ENCODE data around the gene SIRT7. TPM values are rescaled to one million over a fixed set of nuclear protein-coding genes. Genes with fewer than 3 reads are reported as not detected.

SIRT7 gene
- total RNA-seq, result 11.3 and 23.8 TPM in 2 replicates

DNA sequence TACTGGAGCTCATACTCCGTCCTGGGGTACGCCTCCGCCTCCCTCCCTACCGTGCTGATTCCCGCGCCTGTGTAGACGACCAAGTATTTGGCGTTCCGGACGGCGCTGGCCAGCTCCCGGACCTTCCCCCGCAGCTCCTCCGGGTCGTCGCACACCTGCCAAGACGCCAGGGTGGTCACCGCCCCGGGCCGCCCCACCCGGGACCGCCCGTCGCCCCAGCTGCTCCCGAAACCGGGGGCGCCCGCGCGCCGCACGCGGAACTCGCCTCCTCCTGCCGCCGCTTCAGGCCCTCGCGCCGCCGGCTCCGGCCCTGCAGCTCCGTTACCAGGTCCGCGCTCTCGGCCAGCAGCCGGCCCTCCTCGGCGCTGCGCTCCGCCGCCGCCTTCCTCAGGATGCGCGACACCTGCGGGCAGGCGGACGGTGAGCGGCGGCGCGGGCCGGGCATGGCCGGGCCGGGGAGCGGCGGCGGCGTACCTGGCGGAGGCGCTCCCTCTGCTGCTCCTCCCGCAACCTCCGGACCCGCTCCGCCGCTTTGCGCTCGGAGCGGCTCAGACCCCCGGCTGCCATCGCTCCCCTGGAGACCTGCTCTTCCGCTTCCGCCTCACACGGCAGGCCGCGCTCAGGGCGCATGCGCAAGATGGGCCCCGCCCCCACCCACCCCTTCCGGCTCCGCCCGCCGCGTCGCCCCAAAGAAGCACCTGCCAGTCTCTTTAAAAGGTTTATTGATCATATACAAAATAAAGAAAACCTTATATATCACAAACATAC, at the start of gene SIRT7:
Gene SIRT7 (minus strand): TSS at position 612 of the 768 bp plus-strand sequence. CDS start 45 bp downstream, at position 567.

DNA sequence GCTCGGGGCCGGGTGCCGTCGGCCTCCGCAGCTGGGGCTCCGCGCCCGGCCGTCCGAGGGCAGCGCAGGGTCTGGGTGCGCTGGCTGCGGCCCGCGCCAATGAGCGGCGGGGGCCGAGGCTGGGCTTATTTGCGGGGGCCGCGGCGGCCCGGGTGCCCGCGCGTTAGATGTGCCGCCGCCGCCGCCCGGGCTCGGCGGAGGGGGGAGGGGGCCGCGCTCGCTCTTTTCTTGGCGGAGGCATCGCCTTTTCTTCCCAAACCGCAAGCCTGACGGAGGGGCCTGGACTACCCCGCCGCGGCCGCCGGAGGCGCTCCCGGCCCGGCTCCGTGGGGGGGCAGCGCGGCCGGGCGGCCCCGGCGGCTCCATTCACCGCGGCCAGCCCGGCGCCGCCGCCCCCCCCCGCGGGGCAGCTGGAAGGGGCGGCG, 43.1 kb upstream of the SIRT7 start, which contains the start of gene NOTUM:
Gene NOTUM (minus strand): TSS at position 101 of the 425 bp plus-strand sequence. CDS start 278 bp downstream, outside the sequence.

GRCh38 chr17:81947189-81947588, 29.2 kb upstream of the SIRT7 start, which contains the start of gene MYADML2:
Gene MYADML2, minus strand, starts transcription at chr17:81947233. Its CDS starts 5,492 bp downstream, at chr17:81941741.

GRCh38 chr17:81927653-81928543, 9.9 kb upstream of the SIRT7 start, which contains the start of gene MAFG:
Gene MAFG, minus strand, starts transcription at chr17:81927735. Its CDS starts 4,550 bp downstream, at chr17:81923185.

DNA sequence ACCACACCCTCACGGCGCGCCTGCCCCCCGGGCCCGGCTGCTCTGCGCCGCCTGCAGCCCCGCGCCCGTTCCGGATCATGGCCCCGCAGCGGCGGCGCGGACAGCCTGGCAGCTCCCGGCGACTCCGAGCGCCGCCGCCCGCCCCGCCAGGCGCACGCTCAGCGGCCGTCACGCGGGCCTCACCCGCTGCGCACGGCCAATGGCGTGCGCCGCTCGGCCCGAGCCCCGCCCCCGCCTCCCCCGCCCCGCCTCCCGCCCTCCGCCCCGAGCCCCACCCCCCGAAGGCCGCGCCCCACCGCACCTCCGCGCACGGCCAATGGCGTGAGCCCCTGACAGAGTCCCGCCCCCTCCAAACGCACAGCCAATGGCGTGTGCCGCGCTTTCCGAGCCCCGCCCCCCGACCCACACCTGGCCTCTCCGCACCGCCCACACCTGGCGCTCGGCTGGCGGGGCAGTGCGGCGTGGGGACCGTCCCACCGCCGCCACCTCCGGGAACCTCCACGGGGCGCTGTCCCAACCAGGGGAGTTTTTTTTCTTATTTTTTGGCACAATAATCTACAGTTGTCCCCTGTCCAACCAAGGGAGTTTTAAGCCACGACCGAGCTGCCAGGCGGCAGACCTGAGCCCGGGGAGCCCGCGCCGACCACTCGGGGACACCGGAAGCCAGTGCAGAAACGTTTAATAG, 6.6 kb downstream of the SIRT7 start, which contains the start of gene PCYT2:
Gene PCYT2 (minus strand): TSS at position 123 of the 685 bp plus-strand sequence. CDS start 44 bp downstream, at position 79.

GRCh38 chr17:81902023-81902652, 15.8 kb downstream of the SIRT7 start, which contains the start of gene NPB:
Gene NPB, plus strand, starts transcription at chr17:81902238. Its CDS starts 40 bp downstream, at chr17:81902278.

DNA sequence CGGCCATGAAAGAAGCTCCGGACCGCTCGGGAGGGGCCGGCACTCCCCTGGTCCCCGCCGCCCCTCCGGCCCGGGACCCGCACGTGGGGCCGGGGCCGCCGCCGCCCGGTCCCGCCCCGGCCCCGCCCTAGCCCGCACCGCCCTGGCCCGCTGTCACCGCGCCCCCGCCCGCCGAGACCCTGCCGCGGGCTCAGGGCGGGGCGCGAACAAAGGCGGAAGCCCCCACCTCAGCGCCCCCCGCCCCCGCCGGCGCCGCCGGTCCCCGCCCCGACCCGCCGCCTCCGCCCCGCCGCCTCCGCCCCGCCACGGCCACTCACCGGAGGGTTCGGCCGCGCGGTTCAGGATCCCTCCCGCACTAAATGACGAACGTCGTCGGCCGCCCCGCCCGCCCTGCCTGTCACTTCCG, 47.0 kb downstream of the SIRT7 start, which contains the start of gene ARHGDIA:
Gene ARHGDIA (minus strand): TSS at position 357 of the 406 bp plus-strand sequence. CDS start 1,407 bp downstream, outside the sequence.

Other genes starting within 250 kb of the SIRT7 start
- 24.0 and 26.6 TPM in 2 replicates for gene ARL16, start 234.4 kb downstream of the SIRT7 start, total RNA-seq
- gene HGS, start 234.2 kb downstream of the SIRT7 start, total RNA-seq, result 74.6 and 77.2 TPM in 2 replicates
- gene MRPL12, start 214.8 kb downstream of the SIRT7 start, total RNA-seq, result 3.7 and 65.9 TPM in 2 replicates
- 5.6 and 17.8 TPM in 2 replicates for gene SLC25A10, start 205.9 kb downstream of the SIRT7 start, total RNA-seq
- gene GCGR, start 114.0 kb downstream of the SIRT7 start, total RNA-seq, result not detected in 2 replicates
- 91.6 and 113 TPM in 2 replicates for gene MCRIP1, start 84.9 kb downstream of the SIRT7 start, total RNA-seq
- 0.19 and 0.28 TPM in 2 replicates for gene PPP1R27, start 83.1 kb downstream of the SIRT7 start, total RNA-seq
- gene P4HB, start 57.6 kb downstream of the SIRT7 start, total RNA-seq, result 1,109 and 1,495 TPM in 2 replicates
- 132 and 223 TPM in 2 replicates for gene ARHGDIA, start 46.8 kb downstream of the SIRT7 start, total RNA-seq
- 60.0 and 264 TPM in 2 replicates for gene ALYREF, start 26.6 kb downstream of the SIRT7 start, total RNA-seq
- gene ANAPC11, start 26.5 kb downstream of the SIRT7 start, total RNA-seq, result 110 and 239 TPM in 2 replicates
- 0.58 and 0.85 TPM in 2 replicates for gene NPB, start 15.9 kb downstream of the SIRT7 start, total RNA-seq
- 27.6 and 43.3 TPM in 2 replicates for gene PCYT2, start 6.8 kb downstream of the SIRT7 start, total RNA-seq
- 14.4 TPM in 2 replicates for gene MAFG, start 9.6 kb upstream of the SIRT7 start, total RNA-seq
- gene PYCR1, start 19.1 kb upstream of the SIRT7 start, total RNA-seq, result 107 and 123 TPM in 2 replicates
- not detected in 2 replicates for gene MYADML2, start 29.1 kb upstream of the SIRT7 start, total RNA-seq
- gene NOTUM, start 43.0 kb upstream of the SIRT7 start, total RNA-seq, result not detected in 2 replicates
- gene ASPSCR1, start 59.5 kb upstream of the SIRT7 start, total RNA-seq, result 19.6 and 23.7 TPM in 2 replicates
- 13.8 and 53.7 TPM in 2 replicates for gene CENPX, start 104.7 kb upstream of the SIRT7 start, total RNA-seq
- 9.0 and 19.2 TPM in 2 replicates for gene LRRC45, start 105.1 kb upstream of the SIRT7 start, total RNA-seq
- 4.4 and 6.5 TPM in 2 replicates for gene RAC3, start 113.5 kb upstream of the SIRT7 start, total RNA-seq
- gene DCXR, start 119.5 kb upstream of the SIRT7 start, total RNA-seq, result 51.0 and 75.3 TPM in 2 replicates
- gene RFNG, start 133.6 kb upstream of the SIRT7 start, total RNA-seq, result 21.5 and 35.2 TPM in 2 replicates
- 69.9 and 119 TPM in 2 replicates for gene GPS1, start 133.7 kb upstream of the SIRT7 start, total RNA-seq
- gene DUS1L, start 147.6 kb upstream of the SIRT7 start, total RNA-seq, result 42.8 and 60.0 TPM in 2 replicates
- gene FASN, start 180.1 kb upstream of the SIRT7 start, total RNA-seq, result 27.3 and 63.5 TPM in 2 replicates

All from regular cardiac myocyte (primary cell).